ENCODE measurements around the gene MYT1.

DNA sequence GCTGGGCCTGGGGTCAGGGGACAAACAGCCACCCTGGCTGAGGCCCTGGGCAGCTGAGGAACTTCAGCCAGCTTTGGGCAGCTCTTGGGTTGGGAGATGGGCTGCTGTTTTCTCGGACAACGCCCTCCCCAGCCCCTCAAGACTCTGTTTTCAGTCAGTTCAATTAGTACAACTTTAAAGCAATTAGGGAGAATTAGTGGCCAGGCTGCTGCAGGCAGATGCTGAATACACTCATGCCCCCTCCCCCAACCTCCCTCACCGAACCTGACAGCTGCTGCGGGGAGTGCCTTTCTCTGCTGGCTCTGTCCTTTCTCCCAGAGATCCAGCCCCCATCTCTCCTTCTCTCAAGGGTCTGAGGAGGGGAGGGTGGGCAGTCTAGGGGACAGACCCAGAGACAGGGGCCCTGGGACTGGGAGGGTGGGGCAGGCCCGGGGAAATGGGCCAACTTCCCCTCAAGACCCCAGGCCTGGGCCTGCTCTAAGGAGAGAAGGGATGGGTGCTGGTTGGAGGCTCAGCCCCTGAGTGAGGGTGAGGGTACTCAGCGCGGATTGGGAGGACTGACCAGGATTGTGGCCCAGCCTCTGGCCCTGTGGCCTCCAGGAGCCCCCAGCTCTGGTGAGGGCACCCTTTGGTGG is 17.8 kb upstream of the MYT1 start:
- TF ChIP-seq, protein P1, sequence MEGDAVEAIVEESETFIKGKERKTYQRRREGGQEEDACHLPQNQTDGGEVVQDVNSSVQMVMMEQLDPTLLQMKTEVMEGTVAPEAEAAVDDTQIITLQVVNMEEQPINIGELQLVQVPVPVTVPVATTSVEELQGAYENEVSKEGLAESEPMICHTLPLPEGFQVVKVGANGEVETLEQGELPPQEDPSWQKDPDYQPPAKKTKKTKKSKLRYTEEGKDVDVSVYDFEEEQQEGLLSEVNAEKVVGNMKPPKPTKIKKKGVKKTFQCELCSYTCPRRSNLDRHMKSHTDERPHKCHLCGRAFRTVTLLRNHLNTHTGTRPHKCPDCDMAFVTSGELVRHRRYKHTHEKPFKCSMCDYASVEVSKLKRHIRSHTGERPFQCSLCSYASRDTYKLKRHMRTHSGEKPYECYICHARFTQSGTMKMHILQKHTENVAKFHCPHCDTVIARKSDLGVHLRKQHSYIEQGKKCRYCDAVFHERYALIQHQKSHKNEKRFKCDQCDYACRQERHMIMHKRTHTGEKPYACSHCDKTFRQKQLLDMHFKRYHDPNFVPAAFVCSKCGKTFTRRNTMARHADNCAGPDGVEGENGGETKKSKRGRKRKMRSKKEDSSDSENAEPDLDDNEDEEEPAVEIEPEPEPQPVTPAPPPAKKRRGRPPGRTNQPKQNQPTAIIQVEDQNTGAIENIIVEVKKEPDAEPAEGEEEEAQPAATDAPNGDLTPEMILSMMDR (IDR thresholded peaks at IDR 0.05): no peak
- no peak for TF ChIP-seq POLR2A (IDR thresholded peaks at IDR 0.05)
